GM21423 (cell line): ENCODE results near the gene PKD1L1.
"Not testable (repeated sequence)": the region's sequence is repeated elsewhere in the genome, so short reads cannot be mapped to it uniquely, and the experiment has no call there.

Source experiments
- ATAC-seq: cut with Tn5 transposase; IDR thresholded peaks from one replicate; pipeline ENCODE4 v1.9.1; 2021; ENCODE audit warnings: mild to moderate bottlenecking, moderate library complexity; ENCODE audit not compliant: unreplicated experiment

Gene PKD1L1

DNA sequence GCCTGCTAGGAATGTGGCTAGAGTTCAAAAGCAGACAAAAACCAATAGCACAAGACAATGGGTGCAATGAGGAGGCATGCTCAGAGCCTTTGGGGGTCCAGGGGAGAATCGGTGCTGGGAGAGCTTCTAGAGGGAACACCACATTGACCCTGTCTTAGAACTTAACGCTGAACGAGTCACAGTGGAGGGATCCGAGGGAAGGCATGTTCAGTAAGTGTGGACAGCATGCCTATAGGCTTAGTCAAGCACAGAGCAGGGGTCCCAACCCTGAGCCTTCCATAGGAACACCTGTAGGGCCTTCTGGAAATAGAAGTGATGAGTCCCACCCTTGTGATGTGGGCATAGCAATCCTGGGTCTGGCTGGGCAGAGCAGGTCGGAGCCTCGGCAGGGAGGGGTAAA lies 148.7 kb downstream of the PKD1L1 start:
- ATAC-seq, result no peak

DNA sequence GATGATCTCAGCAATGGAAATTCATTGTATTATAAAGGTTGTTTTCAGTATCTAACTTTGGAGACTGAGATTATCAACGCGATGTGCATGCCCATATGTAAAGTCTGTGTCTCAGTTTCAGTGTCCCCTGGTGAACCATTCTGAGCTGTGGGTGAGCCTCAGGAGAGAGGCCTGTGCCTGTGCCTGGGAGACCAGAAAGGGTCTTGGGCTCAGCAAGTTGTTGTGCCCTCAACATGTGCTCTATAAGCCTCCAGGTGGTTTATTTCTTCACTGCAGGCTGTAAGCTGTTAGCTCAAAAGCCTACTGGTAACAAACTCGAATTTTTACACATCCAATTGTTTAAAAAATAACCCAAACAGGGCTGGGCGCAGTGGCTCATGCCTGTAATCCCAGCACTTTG lies 151.9 kb downstream of the PKD1L1 start:
- no peak for ATAC-seq

DNA sequence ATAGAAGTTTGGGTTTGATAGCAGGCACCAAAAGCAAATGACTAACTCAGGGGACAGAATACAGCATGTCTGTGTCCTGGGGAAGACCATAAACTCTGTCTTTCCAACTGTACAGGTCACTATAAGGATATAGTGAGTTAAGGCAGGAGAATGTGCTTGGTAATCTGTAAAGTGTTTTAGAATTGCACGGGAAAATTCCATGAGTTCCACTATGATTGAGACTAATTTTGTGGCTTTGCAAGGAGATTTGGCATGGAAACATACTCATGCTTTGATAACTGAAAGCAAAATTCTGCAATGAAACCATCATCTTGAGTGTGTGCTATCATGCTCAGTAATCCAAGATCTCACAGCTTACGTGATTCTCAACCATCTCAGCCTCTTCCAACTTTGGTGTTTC lies 152.6 kb downstream of the PKD1L1 start:
- no peak for ATAC-seq

DNA sequence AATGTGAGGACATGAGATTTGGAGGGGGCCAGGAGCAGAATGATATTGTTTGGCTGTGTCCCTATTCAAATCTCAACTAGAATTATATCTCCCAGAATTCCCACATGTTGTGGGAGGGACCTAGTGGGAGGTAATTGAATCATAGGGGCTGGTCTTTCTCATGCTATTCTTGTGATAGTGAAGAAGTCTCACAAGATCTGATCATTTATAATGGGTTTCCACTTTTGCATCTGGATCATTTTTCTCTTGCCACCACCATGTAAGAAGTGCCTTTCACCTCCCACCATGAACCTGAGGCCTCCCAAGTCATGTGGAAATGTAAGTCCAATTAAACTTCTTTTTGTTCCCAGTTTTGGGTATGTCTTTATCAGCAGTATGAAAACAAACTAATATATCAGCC lies 153.1 kb downstream of the PKD1L1 start:
- not testable (repeated sequence) for ATAC-seq

DNA sequence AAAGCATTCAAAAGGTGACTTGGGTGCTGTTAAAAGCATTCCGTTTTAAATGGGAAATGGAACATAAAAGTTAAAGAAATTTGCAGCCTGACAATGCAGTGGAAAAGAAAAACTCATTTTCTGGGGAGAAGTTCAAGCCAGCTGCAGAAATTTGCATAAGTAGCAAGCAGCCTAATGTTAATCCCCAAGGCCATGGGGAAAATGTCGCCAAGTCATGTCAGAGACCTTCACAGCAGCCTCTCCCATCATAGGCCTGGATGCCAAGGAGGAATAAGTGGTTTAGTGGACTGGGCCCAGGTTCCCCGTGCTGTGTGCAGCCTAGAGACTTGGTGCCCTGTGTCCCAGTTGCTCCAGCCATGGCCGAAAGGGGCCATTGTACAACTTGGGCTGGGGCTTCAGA lies 154.2 kb downstream of the PKD1L1 start:
- no peak for ATAC-seq

DNA sequence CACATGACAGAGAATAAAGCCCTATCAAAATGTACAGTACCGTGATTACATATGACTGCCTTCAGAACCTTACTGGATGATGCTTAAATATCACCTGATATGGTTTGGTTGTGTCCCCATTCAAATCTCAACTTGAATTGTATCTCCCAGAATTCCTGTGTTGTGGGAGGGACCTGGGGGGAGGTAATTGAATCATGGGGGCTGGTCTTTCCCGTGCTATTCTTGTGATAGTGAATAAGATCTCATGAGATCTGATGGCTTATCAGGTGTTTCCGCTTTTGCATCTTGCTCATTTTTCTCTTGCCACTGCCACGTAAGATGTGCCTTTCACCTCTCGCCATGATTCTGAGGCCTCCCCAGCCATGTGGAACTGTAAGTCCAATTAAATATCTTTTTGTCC lies 155.1 kb downstream of the PKD1L1 start:
- not testable (repeated sequence) for ATAC-seq

DNA sequence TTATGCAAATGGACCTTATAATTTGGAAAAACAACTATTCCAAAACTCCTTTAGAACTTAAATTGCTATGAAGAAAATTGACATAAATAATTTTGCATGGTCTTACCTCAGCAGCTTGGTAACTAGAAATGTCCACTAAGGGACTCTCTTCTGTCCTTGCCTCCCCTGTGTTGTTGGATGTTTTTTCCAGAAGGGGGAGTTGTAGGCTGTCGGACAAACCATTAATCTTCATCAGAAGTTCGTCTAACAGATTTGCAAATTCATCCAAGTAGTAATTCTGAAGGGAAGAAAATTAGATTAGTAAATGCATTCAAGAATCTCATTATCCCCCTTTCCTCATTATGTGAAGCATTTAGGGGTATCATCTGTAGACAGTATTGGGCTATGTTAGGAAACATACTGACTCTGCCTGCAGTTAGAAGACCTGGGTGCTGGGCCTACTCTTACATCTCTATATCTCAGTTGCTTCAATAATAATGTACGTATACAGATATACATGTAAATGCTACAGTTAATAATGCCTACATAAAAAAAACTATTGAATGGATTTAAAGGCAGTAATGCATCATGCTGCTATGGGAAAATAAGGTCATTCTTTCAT lies 155.6 kb downstream of the PKD1L1 start:
- ATAC-seq, result no peak

DNA sequence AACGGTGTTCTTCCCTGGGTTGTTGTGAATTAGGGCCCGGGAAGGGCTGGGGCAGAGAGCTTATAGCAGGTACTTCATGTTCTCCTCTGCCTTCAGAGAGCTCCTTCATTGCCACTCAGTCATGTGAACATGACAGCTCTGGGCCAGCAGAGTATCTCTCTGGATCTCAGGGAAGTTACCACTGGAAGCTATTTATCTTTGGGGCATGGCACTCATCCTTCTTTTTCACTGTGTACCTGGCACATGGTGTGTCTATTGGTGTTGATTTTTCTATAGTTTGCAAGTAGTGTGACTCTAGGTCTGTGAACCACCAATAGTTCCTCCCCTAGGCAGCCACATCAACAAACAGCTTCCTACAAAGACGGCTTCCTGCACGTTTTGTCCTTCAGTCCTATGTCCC lies 156.6 kb downstream of the PKD1L1 start:
- no peak for ATAC-seq

DNA sequence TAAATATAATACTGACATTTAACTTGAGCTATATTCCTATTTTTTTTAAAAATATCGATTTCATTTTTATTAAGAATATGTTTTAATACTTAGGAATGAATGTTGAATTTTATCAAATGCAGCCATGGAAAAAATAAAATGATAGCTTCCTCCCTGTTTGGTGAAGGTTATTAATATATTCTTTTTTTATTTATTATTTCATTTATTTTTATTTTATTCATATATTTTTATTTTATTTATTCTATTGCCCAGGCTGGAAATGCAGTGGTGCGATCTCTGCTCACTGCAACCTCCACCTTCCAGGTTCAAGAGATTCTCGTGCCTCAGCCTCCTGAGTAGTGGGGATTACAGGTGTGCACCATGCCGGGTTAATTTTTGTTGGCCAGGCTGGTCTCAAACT lies 160.2 kb downstream of the PKD1L1 start:
- ATAC-seq, result no peak

DNA sequence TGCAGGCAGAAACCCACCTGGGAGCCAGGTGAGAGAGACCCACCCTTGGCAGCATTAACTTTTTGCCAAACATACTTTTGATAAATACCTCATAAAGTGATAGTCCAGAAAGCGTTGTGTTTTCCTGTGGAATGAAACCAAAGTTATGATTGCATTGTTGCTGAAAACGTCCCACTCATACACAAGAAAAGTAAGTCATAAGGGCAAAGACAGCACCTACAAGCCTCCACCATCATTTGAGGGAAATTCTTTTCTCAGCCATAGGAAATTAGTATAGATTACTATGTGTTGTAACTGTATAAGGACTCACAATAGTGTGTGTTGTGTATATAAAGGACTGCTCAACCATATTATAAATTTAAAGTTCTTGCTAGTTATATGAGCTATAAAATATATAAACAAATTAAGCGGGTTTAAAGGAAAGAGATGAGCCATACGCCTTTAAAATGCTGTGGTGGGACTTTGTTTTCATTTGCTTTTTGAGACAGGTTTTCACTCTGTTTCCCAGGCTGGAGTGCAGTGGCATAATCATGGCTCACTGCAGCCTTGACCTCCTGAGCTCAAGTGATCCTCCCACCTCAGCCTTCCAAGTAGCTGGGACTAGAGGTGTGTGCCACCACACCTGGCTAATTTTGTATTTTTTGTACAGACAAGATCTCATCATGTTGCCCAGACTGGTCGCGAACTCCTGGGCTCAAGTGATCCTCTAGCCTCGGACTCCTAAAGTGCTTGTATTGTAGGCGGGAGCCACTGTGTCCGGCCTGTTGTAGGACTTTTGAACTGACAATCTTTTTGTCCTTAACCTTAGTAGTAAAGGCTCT lies 160.8 kb downstream of the PKD1L1 start:
- no peak for ATAC-seq

DNA sequence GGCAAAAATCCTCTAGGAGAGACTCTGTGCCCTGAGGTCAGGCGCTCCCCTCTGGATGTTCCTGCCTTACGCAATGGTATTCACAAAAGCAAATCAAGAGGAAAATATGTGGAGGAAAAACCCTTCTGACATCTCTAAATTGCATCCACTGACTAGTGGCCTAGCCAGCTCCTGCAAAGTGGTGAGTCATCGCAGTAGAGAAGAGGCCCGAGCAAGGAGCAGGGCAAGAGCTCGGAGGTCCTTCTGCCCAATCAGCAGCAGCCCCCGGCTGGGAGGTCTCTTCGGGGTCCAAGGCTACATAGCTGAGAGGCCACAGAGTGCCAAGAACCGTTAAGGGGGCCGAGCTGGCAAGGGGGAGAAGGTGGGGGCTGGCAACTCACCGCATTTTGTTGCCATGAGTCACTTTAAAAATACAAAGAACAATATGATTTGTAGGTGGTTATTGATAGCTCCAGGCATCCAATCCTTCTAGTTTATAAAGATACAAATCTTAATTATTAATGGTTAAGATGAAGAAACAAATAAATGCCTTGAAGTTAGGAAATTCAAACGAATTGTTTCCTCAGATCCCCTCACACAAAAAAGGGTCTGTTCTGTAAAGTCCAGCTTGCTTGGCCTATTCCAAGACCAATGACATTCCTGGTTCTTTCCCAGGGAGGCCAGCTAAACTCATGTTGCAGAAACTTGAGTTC lies 161.6 kb downstream of the PKD1L1 start:
- ATAC-seq, result no peak

DNA sequence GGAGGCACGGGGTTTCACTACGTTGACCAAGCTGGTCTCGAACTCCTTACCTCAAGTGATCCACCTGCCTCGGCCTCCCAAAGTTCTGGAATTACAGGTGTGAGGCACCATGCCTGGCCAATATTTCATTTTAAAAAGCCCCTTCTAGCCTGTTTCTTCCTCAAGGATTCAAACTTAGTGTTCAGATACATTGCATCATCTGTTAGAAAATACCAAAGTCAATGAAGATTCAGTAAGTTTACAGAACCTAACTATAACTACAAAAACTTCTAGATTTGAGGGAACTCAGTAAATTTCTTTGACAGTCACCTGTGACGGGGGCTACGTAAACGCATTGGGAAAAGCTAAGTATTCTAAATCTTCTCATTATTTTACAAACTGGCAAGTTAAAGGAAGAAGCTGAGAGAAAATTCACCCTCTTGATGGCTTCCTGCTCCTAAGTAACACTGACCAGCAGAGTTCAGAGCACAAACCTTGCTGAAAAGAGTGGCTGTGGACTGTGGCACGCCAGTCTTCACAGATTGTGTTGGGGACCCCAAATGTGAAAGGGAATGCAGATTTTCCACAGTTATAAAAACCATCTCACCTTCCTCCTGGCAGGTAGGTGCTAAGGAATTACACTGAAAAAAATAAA lies 162.2 kb downstream of the PKD1L1 start:
- ATAC-seq, result no peak

DNA sequence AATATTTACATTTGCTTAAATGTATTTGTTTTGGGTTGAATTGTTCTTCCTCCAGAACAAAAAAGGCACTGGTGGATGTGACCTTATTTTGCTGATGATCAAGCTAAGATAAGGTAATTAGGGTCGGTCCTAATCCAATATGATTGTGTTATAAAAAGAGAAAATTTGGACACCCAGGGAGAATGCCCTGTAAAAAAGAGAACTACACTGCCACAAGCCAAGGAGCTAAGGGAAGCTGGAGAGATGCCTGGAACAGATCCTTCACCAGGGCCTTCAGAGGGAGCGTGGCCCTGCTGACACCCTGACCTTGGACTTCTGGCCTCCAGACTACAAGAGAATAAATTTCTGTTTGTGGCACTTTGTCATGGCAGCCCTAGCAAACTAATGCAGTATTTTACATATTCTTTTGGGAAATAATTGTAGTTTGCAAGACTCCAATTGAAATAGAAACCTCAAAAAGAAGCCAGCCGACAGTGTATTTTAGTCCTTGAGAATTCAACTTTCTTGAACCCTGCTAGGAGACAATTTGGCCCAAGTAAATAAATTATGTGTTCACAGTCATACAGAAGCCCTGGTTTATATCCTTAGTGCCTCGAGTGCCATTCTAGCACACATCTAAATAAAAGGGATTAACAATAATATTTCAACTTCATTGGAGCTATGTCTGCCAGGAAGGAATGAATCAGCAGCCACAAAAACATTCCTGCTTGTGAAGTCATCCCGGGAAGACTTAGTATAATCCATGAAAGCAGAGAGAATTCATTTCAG lies 164.6 kb downstream of the PKD1L1 start:
- no peak for ATAC-seq

DNA sequence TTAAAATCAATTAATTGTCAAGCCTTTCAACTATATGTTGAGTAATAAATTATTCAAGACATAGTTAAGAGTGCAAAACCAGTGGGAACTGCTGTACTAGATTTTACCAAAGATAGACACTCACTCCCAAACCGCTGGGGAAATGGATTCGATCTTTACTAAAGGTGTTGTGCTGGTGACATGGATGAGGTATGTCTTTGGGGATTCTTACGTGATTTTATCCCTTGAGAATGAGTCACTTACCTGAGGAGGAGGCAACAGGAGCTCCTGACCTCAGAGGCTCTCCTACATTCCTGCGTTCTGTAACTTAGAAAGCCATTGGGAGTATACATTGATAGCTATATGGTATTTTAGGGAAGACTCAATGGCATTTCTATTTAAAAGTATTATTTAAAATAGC lies 165.5 kb downstream of the PKD1L1 start:
- no peak for ATAC-seq

DNA sequence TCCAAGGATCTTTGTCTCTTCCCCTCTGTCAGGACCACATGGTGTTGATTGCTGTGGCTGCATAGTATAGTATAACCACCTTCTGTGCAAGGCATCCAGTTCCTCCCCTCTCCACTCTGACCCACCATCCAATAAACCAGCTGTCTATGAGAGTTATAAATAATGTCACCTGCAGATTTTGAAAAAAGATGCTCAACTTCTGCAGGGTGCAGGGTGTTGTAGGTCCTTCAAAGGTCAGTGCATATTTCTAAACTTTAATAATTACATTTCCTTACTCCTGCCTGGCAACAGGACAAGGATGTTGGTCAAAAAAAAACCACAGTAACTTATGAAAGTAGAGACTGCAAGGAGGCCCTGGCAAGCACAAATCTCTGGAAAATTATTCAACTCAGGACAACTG lies 166.2 kb downstream of the PKD1L1 start:
- ATAC-seq, result no peak

DNA sequence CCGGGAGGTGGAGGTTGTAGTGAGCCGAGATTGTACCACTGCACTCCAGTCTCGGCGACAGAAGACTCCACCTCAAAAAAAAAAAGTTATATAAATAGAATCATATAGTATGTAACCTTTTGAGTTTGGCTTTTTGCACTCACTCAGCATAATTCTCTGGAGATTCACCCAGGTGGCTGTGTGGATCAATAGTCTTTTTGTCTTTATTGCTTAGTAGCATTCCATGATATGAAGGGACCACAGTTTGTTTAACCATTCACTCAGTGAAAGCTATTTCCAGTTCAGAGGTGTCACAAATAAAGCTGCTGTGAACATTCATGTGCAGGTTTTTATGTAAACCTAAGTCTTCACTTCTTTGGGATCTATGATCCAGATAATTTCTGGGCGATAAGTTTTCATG lies 167.7 kb downstream of the PKD1L1 start:
- no peak for ATAC-seq

DNA sequence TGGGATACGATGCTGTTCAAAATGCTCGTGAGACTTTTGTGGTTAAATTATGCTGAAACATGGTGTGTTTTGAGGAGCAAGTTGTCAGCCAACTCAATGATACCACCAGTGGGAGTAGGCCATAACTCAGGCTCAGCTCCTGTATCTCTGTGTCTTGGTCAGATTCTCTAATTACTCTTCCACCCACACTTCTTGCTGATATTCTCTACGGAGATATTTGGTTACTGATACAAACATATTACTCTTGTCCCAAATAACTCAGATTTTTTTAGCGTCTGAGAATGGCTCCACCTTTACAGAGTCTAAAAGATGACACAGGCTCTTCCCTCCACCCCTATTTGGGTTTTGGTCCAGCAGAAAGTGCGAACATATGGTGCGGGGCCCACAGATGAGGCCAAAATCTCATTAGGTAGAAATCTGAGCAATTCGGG lies 168.9 kb downstream of the PKD1L1 start:
- ATAC-seq, result no peak

DNA sequence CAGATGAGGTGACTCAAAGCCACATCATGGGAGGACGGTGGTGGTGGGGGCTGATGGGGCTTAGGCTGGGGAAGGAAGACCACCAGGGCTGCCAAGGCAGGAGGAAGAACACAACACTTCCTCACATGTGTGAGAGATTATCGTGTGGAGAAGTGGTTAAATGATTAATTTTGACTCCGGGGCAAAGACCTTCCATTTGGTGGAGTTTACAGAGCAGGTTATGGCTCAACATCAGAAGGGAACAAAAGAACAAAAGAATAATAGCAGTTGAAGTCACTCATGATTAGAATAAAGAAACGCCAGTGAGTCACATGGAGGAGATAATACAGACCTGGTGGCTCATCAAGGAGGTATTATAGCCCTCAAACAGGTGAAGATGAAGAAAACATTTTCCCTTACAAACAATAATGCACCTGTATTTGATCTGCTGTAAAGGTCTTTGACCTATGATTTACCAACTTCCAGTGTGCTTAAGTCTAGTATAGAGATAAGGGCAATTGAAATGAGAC lies 170.1 kb downstream of the PKD1L1 start:
- no peak for ATAC-seq

DNA sequence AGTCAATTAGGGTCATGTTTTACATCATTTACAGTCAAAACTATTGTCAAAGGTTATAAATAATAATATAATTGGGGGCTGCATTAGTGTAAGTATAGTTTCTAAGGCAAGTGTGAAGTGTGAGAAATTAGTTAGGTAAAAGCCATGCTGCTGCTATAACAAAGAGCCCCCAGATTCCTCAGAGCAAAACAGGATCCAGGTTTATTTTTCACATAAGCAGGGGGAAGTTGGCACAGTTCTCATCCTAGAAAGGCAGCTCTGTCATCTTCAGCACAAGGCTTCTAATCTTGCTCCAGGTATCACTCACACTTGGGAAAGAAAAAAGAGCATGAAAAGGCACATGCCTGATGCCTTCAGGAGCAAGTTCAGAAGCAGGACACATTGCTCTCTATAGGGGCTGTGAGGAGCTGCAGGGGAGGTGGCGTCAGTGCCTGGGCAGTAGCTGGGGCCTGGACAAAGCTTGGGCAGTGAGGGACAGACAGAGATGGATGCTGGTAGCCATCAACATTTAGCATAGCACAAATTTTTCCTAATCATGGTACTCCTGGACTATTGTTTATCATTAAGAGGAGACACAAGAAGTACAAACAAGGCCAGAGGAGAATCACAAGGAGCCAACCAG lies 170.6 kb downstream of the PKD1L1 start:
- no peak for ATAC-seq

DNA sequence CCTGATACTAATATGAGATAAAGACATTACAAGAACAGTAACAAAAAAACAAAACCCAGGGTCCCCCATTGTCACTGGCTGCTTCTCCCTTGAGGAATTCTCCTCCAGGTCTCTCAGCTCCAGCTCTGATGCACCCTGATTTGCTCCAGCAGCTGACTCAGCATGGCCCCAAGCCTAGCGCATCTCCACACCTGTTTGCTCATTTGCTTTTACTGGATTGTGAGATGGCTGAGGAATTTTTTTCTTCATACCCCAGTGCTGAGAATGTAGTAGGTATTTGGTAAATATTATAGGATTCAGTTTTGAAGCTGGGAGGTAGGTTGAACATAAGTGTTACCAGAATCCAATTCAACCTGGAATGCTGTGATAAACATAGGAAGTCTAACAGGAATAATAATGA lies 171.9 kb downstream of the PKD1L1 start:
- ATAC-seq, result no peak
